ENCODE measurements around the gene EGFLAM. TPM values are rescaled to one million over a fixed set of nuclear protein-coding genes. Genes with fewer than 3 reads are reported as not detected.

EGFLAM gene
- total and polyA plus RNA-seq, 10 of the 15 experiments (the other 5 are each of a cell fraction or from before 2014, with no cell fraction given), result 0.37 TPM; not detected in 9

- in situ Hi-C loops (cut with MboI) (no loop called here), intact Hi-C loops (cut with micrococcal nuclease; ENCODE audit: unreplicated experiment) (loop anchor here (10.0 kb wide), 1 partner anchor 618 kb away; the partner anchor contains the start of gene RICTOR)
- 62% methylated on average over 4 of the region's 4 CpGs for WGBS (ENCODE audit: insufficient coverage, insufficient replicate concordance, low lambda C conversion rate, missing lambda C conversion rate)
- ChIA-PET RAD21 (ENCODE audit: unreplicated experiment) (no interaction called here), CTCF (interaction anchor here (6.2 kb wide), 1 partner anchor 15 kb away, joined by 48 read pairs; no protein-coding TSS in a partner anchor), SMC1A (ENCODE audit: uncharacterized antibody, unreplicated experiment) (no interaction called here), POLR2A (no interaction called here)
- H3K9ac ChIP-seq (ENCODE audit: control insufficient read depth, insufficient read depth, low read length), result no peak overlapping the region
- no peaks in the 10 kb centered on the region for H3K79me2 ChIP-seq (ENCODE audit: control insufficient read depth, insufficient read depth, low read length)
- H3K4me1 ChIP-seq (ENCODE audit: control insufficient read depth, insufficient read depth, low read length), result peaks cover 16% of the 10 kb centered on the region
- ATAC-seq (no peak), DNase-seq (ENCODE audit: low read depth, low spot score) (no peak), FAIRE-seq (no peak)
- H2AFZ ChIP-seq (ENCODE audit: control insufficient read depth, low read depth, low read length), result no peak overlapping the region
- H4K20me1 ChIP-seq (ENCODE audit: control insufficient read depth, insufficient read depth), result no peaks in the 10 kb centered on the region
- H3K4me3 ChIP-seq, result no peak overlapping the region
- H3K27me3 ChIP-seq (replicated peaks in 1 of 2; ENCODE audit: control insufficient read depth in 2 of 2, insufficient read depth in 2 of 2, low read length in 1 of 2), result peaks cover 0 to 13% of the 10 kb centered on the region in 2 experiments; a peak in 3 of 4 replicates
- H3K36me3 ChIP-seq (ENCODE audit: control insufficient read depth in 2 of 2, insufficient read depth in 2 of 2, low read length in 1 of 2), result no peaks in the 10 kb centered on the region
- H3K27ac ChIP-seq (ENCODE audit: control insufficient read depth, insufficient read depth), result no peak overlapping the region
- BruUV-seq (replicated peaks), result no TSS peak
- TF ChIP-seq USF1 (IDR thresholded peaks at IDR 0.05; ENCODE audit: borderline replicate concordance, extremely low read length, insufficient read depth, low read depth, low read length) (no peak), MAX (IDR thresholded peaks at IDR 0.05; ENCODE audit: low read depth, low read length) (no peak), RAD51 (IDR thresholded peaks at IDR 0.05) (no peak), NR2C1 (IDR thresholded peaks at IDR 0.05) (no peak), IKZF1 (conservative IDR thresholded peaks at IDR 0.05) (no peak), HDAC2 (IDR thresholded peaks at IDR 0.05) (no peak), ESRRA (IDR thresholded peaks at IDR 0.05; ENCODE audit: low read length) (no peak), EP300 (IDR thresholded peaks at IDR 0.05; ENCODE audit: borderline replicate concordance in 1 of 2, control insufficient read depth in 1 of 2, low read depth in 2 of 2, low read length in 2 of 2) (no peak), POLR2AphosphoS2 (IDR thresholded peaks at IDR 0.05; ENCODE audit: low read depth, low read length) (no peak)
- peaks cover 4% of the 10 kb centered on the region; the same call in 2 of the 3 replicates for H3K9me3 ChIP-seq (replicated peaks; ENCODE audit: control insufficient read depth, insufficient read depth, low read length)
- no peak overlapping the region for H3K4me2 ChIP-seq (ENCODE audit: control insufficient read depth, insufficient read depth)
These were observed 198.5 kb downstream of the EGFLAM start for GRCh38 chr5:38456657-38457399.

Measured in GM12878 (cell line).